Endothelial cell of hepatic sinusoid (primary cell): Measurements from ENCODE around the gene EGR4.
"Not testable (repeated sequence)": the region's sequence is repeated elsewhere in the genome, so short reads cannot be mapped to it uniquely, and the experiment has no call there.

ENCODE experiments used
- in situ Hi-C: cut with HindIII; loops from 2 replicates; pipeline ENCODE4 v1.10.0; 2017; ENCODE audit warnings: low sequenced_read_pairs

EGR4 gene

DNA sequence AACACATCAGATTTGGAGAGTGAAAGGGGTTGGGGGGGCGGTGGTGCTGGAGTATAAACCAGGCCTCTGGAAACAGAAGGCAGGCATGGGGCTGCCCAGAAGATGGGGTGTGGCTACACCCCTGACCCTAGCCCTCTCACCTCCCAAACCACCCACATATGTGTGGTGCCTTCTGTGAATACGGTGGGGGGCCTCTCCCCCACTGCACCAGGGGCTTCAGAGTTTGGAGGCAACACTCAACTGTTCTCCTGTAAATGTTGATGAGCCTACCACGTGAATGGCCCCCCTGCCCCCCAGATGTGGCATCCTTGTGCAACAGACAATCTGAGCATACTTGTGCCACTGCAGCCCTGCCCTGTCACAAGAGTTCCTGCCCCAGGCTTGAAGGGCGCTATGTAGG lies 28.6 kb downstream of the EGR4 start:
- in situ Hi-C loops = no loop called here

DNA sequence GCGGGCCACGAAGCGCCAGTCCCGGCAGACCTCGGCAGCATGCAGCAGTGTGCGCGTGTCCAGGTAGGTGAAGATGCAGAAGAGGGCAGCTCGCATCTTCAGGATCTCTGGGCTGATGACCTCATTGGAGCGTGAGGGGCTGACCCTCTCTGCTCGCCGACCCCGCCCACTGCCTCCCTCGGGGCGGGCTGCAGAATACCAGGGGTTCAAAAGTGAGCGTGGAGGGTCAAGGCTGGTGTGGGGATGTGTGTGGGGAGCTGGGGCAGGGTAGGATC lies 29.1 kb downstream of the EGR4 start:
- in situ Hi-C loops = no loop called here

- in situ Hi-C loops = no loop called here
Observed at GRCh38 chr2:73263540-73264331, 29.6 kb downstream of the EGR4 start.

GRCh38 chr2:73262691-73263429 lies 30.5 kb downstream of the EGR4 start:
- in situ Hi-C loops = not testable (repeated sequence)

GRCh38 chr2:73262108-73262651 lies 31.2 kb downstream of the EGR4 start:
- in situ Hi-C loops = no loop called here

DNA sequence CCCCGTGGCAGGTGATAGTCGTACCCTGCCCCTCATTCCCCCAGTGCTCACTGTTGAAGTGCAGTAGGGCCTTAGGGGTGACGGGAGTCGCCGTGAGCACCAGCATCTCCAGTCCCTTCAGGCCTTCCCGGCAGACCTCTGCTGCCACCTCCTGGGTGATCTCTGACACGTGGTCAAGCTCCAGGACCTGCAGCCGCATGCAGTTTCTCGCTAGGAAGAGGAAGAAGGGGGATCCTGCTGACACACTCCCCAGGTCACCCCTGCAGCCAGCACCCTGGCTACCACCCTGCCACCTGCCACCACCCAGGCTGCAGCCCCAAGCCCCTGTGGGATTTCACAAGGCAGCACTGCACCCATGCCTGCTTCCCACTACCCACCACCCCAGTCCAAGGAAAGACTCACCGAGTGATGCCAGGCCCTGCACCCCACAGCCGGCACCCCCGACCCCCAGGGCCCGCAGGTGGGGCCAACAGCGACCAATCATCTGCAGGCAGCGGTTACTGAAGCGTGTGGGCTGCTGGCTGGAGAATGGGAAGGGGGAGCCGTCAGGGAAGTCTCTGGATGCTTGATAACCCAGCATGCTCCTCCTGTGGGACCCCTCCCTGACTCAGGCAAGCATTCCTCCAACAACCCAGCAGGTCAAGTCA lies 32.9 kb downstream of the EGR4 start:
- in situ Hi-C loops = no loop called here

DNA sequence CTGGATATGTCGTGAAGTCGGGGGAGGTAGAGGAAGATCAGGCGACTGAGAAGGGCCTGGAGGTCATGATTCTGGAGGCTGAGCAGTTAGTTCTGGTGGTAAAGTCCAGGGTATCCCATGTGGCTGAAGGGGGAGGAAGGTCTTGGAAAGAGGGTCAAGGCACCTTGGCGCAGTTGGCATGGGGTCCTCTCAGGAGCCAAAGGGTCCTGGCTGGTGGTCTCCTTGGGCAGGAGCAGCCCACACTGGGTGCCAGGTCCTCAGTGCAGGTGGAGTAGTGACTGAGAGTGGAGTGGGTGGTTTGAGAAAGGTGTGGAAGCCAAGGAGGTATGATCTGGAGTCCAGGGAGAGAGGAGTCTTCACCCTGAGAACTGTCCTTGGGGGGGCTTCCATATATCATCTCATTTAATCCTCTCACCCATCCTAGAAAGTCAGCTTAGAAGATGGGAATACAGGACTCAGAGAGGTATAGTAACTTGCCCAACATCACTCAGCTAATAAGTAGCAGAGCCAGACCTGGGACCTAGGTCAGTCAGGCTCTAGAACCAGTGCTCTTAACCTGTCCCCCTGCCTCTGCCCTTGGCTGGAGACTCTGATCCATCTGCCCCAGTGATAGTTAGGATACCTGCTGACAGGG lies 33.5 kb downstream of the EGR4 start:
- in situ Hi-C loops = no loop called here

DNA sequence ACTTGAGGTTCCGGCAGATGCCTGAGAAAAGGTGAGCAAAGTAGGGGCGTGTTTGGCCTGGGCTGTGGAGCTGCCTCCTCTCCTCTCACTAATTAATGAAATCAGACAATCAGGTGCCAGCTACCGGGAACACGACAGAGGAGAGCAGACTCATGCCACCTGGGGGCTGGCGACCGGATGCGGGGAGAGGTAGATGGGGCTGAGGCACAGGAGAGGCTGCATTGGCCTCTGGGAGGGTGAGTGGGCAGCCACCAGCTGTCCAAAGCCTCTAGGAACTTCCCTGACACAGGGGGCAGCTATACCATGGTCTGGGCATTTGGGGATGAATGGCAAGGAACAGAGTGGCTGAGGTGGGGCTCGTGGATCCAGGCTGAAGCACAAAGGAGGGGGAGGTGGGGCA lies 34.1 kb downstream of the EGR4 start:
- in situ Hi-C loops = no loop called here

DNA sequence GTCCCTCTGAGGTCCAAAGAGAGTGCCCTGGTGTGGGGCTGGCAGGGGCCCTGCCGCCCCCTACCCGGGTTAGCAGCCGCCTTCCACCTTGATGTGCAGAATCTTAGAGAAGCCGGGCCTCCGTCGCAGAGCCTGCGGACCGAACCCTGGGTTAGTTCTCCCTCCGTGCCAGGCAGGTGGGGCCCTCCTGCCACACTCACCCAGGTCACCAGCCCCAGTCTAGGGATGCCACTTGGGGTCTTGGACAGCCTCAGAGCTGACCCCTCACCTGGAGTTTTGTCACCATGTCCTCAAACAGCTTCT lies 34.5 kb downstream of the EGR4 start:
- in situ Hi-C loops = no loop called here

GRCh38 chr2:73258186-73258912 lies 35.0 kb downstream of the EGR4 start:
- in situ Hi-C loops = no loop called here

GRCh38 chr2:73257425-73258125 lies 35.8 kb downstream of the EGR4 start:
- in situ Hi-C loops = no loop called here

DNA sequence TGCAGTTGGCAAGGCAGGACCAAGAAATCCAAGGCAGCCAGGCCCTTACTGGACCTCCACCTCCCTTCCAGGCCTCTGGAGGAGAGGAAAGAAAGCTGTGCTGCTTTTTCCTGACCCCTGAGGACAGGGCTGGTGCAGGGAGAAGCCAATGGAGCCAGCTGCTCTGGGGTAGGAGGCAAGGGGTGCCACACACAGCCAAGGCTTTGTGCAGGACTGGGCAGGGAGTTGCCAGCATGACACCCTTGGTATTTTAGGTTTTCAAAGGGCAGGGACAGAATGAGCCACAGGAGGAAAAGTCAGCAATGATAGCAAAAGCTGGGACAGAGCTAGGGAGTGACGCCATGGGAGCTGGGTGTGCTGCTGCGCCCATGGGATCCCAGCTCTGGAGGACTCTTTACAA lies 36.3 kb downstream of the EGR4 start:
- in situ Hi-C loops = no loop called here

DNA sequence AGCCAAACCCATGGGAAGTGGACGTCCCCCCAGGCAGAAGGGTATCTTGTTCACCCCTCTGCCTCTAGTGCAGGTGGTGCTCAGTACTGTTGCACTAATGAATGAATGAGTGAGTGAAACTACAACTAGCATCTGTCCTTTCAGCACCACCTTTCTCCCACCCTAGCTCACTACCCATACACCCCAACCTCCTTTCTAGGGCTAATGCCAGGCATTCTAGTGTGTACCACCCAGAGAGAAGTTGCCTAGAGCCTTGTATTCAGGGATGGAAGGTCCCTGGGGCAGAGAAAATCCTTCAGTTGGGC lies 36.8 kb downstream of the EGR4 start:
- in situ Hi-C loops = no loop called here

- in situ Hi-C loops = no loop called here
Observed at GRCh38 chr2:73255907-73256617, 37.3 kb downstream of the EGR4 start.

- in situ Hi-C loops = no loop called here
Observed at GRCh38 chr2:73255007-73255644, 38.2 kb downstream of the EGR4 start.

GRCh38 chr2:73254343-73255006 lies 38.9 kb downstream of the EGR4 start:
- in situ Hi-C loops = no loop called here

DNA sequence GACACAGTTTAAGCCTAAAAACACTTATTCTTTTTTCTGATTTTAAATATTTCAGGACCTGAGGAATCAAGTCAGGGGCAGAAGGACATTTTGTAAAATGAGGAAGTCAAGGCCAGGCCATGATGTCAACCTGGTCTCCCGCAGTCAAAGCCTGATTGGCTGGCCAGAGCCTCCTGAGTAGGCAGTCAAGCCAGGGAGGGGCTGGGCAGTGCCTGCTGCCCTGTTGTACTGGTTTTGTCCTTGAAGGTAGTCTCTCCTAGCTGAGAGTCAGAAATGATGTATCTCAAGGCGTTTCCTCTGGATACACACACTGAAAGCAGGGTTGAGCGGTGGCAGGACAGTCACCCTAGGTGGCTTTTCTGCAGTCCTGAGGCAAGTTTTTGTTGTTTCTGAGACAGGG lies 39.4 kb downstream of the EGR4 start:
- in situ Hi-C loops = no loop called here

DNA sequence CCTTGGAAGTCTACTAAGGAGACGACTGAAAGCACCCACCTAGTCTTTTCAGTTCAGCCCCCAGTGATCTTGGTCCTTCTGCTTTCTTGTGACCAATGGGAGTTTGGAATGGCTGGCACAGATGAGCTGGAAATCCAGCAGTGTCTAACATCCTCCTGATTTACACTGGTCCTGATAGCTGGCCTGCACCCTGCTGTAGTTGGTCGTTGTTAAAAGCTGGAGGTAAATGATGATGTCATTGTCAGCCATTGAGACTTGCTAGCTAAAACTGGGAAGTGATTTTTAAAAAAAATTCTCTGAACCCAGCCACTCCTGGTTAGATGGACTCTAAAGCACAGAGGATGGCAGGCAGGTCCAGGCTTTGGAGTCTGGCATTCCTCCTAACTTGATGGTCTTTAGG lies 39.9 kb downstream of the EGR4 start:
- in situ Hi-C loops = no loop called here
